HG02870 (cell line): ENCODE results near the gene CRB2.
A peak's percentile ranks its signal among the peaks of the same experiment; 100 is the strongest.
"Not testable (repeated sequence)": the region's sequence is repeated elsewhere in the genome, so short reads cannot be mapped to it uniquely, and the experiment has no call there.

Source experiments
- ATAC-seq: cut with Tn5 transposase; IDR thresholded peaks from one replicate; pipeline ENCODE4 v1.9.1; 2021; ENCODE audit warnings: mild to moderate bottlenecking, moderate library complexity; ENCODE audit not compliant: unreplicated experiment

The CRB2 gene

GRCh38 chr9:123327697-123328100 is 28.3 kb upstream of the CRB2 start:
- no peak for ATAC-seq

GRCh38 chr9:123329329-123329955 is 26.6 kb upstream of the CRB2 start:
- ATAC-seq: no peak

- no peak for ATAC-seq
Observed at GRCh38 chr9:123331346-123332060, 24.5 kb upstream of the CRB2 start.

- not testable (repeated sequence) for ATAC-seq
Observed at GRCh38 chr9:123333058-123333669, 22.8 kb upstream of the CRB2 start.

- no peak for ATAC-seq
Observed at GRCh38 chr9:123334639-123335038, 21.4 kb upstream of the CRB2 start.

- no peak for ATAC-seq
Observed at GRCh38 chr9:123335193-123335985, 20.6 kb upstream of the CRB2 start.

- no peak for ATAC-seq
Observed at GRCh38 chr9:123335986-123336329, 20.0 kb upstream of the CRB2 start.

GRCh38 chr9:123336449-123336848 is 19.5 kb upstream of the CRB2 start:
- ATAC-seq: no peak

GRCh38 chr9:123336959-123337358 is 19.0 kb upstream of the CRB2 start:
- ATAC-seq: no peak

- ATAC-seq: no peak
Observed at GRCh38 chr9:123337971-123338370, 18.0 kb upstream of the CRB2 start.

GRCh38 chr9:123338710-123339665 is 17.0 kb upstream of the CRB2 start:
- peak; percentile 56 for ATAC-seq

- peak; percentile 38 for ATAC-seq
Observed at GRCh38 chr9:123339666-123340510, 16.1 kb upstream of the CRB2 start.

GRCh38 chr9:123341816-123342215 is 14.2 kb upstream of the CRB2 start:
- ATAC-seq: no peak

- ATAC-seq: no peak
Observed at GRCh38 chr9:123342247-123342646, 13.8 kb upstream of the CRB2 start.

- ATAC-seq: no peak
Observed at GRCh38 chr9:123343443-123344191, 12.4 kb upstream of the CRB2 start.

- ATAC-seq: no peak
Observed at GRCh38 chr9:123344192-123344949, 11.6 kb upstream of the CRB2 start.

- ATAC-seq: no peak
Observed at GRCh38 chr9:123345567-123345955, 10.4 kb upstream of the CRB2 start.

GRCh38 chr9:123346026-123346425 is 10.0 kb upstream of the CRB2 start:
- no peak for ATAC-seq
